ENCODE results near the gene HES1. TPM values are rescaled to one million over a fixed set of nuclear protein-coding genes. Genes with fewer than 3 reads are reported as not detected.
"Not testable (repeated sequence)": the region's sequence is repeated elsewhere in the genome, so short reads cannot be mapped to it uniquely, and the experiment has no call there.

Gene HES1
- total and polyA plus RNA-seq, 9 of the 15 experiments (the other 6 are each of a cell fraction or from before 2014, with no cell fraction given), result 3.4 to 37.0 (median 19.3) TPM

- H3K4me1 ChIP-seq (replicated peaks in 1 of 2; ENCODE audit: control insufficient read depth in 2 of 2, insufficient read depth in 2 of 2, low read length in 2 of 2), result peaks cover 15 to 26% of the 10 kb centered on the region in 2 experiments
- H3K36me3 ChIP-seq (ENCODE audit: control insufficient read depth, insufficient read depth, low read length); H3K9me3 ChIP-seq (replicated peaks; ENCODE audit: control insufficient read depth, insufficient read depth, low read depth, low read length); FAIRE-seq; DNase-seq (ENCODE audit: extremely low read depth in 1 of 4, low spot score in 3 of 4); H3K79me2 ChIP-seq (ENCODE audit: control insufficient read depth, insufficient read depth, low read length); ATAC-seq; in situ Hi-C loops (cut with MboI); H3K4me3 ChIP-seq; CTCF ChIA-PET (ENCODE audit: low intra/inter-chr PET ratio); H4K20me1 ChIP-seq (replicated peaks; ENCODE audit: control insufficient read depth, insufficient read depth, low read length); H3K27me3 ChIP-seq (ENCODE audit: control insufficient read depth in 2 of 2, insufficient read depth in 2 of 2, low read length in 2 of 2); BruUV-seq (replicated peaks); H3K9me1 ChIP-seq (ENCODE audit: control insufficient read depth, insufficient read depth, low read length); intact Hi-C loops (cut with micrococcal nuclease): not testable (repeated sequence)
- 90% methylated on average over 9 of the region's 10 CpGs for WGBS (ENCODE audit: insufficient coverage, low coverage, missing lambda C conversion rate)
- H3K4me2 ChIP-seq (ENCODE audit: insufficient read depth, low read length), result peak overlapping the region; percentile 42
- H3K9ac ChIP-seq (ENCODE audit: insufficient read depth in 1 of 2, low read depth in 2 of 2, low read length in 2 of 2), result peak overlapping the region in 1 of 2 experiments; percentile 72; a peak in 3 of 4 replicates
- H3K27ac ChIP-seq (ENCODE audit: extremely low read depth, low read depth, low read length), result peak overlapping the region; percentile 86
- H2AFZ ChIP-seq (ENCODE audit: low read depth, low read length), result peak overlapping the region; percentile 87
- POLR2A ChIA-PET, result interaction anchor here (0.6 to 3.0 kb wide), 12 partner anchors 9 to 345 kb away, joined by 3 to 23 read pairs (median 4); no protein-coding TSS in a partner anchor
- TF ChIP-seq, protein P1, sequence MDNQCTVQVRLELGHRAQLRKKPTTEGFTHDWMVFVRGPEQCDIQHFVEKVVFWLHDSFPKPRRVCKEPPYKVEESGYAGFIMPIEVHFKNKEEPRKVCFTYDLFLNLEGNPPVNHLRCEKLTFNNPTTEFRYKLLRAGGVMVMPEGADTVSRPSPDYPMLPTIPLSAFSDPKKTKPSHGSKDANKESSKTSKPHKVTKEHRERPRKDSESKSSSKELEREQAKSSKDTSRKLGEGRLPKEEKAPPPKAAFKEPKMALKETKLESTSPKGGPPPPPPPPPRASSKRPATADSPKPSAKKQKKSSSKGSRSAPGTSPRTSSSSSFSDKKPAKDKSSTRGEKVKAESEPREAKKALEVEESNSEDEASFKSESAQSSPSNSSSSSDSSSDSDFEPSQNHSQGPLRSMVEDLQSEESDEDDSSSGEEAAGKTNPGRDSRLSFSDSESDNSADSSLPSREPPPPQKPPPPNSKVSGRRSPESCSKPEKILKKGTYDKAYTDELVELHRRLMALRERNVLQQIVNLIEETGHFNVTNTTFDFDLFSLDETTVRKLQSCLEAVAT (IDR thresholded peaks at IDR 0.05), result peak in 1 of 2 experiments; percentile 40; a peak in 1 of 4 replicates
- TF ChIP-seq, protein P2, sequence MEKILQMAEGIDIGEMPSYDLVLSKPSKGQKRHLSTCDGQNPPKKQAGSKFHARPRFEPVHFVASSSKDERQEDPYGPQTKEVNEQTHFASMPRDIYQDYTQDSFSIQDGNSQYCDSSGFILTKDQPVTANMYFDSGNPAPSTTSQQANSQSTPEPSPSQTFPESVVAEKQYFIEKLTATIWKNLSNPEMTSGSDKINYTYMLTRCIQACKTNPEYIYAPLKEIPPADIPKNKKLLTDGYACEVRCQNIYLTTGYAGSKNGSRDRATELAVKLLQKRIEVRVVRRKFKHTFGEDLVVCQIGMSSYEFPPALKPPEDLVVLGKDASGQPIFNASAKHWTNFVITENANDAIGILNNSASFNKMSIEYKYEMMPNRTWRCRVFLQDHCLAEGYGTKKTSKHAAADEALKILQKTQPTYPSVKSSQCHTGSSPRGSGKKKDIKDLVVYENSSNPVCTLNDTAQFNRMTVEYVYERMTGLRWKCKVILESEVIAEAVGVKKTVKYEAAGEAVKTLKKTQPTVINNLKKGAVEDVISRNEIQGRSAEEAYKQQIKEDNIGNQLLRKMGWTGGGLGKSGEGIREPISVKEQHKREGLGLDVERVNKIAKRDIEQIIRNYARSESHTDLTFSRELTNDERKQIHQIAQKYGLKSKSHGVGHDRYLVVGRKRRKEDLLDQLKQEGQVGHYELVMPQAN (IDR thresholded peaks at IDR 0.05; ENCODE audit: borderline replicate concordance), result 0 out of 2 replicates have a peak, but pooled peaks have one; percentile 12
- TF ChIP-seq PTTG1 (tag; IDR thresholded peaks at IDR 0.05; ENCODE audit: low read depth) (peak; percentile 53; the same call in 1 of the 2 replicates), TAF7 (tag; IDR thresholded peaks at IDR 0.05) (peak; percentile 11; the same call in 1 of the 2 replicates), ZNF512 (tag; IDR thresholded peaks at IDR 0.05) (peak; percentile 73), NFRKB (IDR thresholded peaks at IDR 0.05; ENCODE audit: low read depth) (0 out of 2 replicates have a peak, but pooled peaks have one; percentile 37)
Measured at GRCh38 chr3:194090178-194090555, 45.8 kb upstream of the HES1 start.
